Endothelial cell (in vitro differentiated cells): Measurements from ENCODE around the gene LRRC8B. TPM values are rescaled to one million over a fixed set of nuclear protein-coding genes. Genes with fewer than 3 reads are reported as not detected.

Source experiments
- DNase-seq: peaks from one replicate; pipeline ENCODE4 v3.0.0; 2021; ENCODE audit warnings: low spot score
- H3K27ac Mint-ChIP-seq: one replicate; pipeline ENCODE4 v1.8.0; 2021; ENCODE audit warnings: mixed read lengths, inconsistent platforms; ENCODE audit not compliant: unreplicated experiment
- H3K27me3 Mint-ChIP-seq: one replicate; pipeline ENCODE4 v1.8.0; 2021; ENCODE audit warnings: mild to moderate bottlenecking, moderate library complexity, mixed read lengths, inconsistent platforms; ENCODE audit not compliant: unreplicated experiment
- H3K36me3 Mint-ChIP-seq: one replicate; pipeline ENCODE4 v1.8.0; 2021; ENCODE audit warnings: mild to moderate bottlenecking, low read depth, mixed read lengths, inconsistent platforms; ENCODE audit not compliant: unreplicated experiment
- H3K4me1 Mint-ChIP-seq: one replicate; pipeline ENCODE4 v1.8.0; 2021; ENCODE audit warnings: mild to moderate bottlenecking, mixed read lengths, inconsistent platforms; ENCODE audit not compliant: unreplicated experiment
- H3K4me3 Mint-ChIP-seq: one replicate; pipeline ENCODE4 v1.8.0; 2021; ENCODE audit warnings: mild to moderate bottlenecking, mixed read lengths, inconsistent platforms; ENCODE audit not compliant: unreplicated experiment
- H3K9me3 Mint-ChIP-seq: one replicate; pipeline ENCODE4 v1.8.0; 2021; ENCODE audit warnings: mixed read lengths, inconsistent platforms; ENCODE audit not compliant: unreplicated experiment
- total RNA-seq: library from RNA; stranded (reverse); fragmentation: NEBNext Ultra II Directional; extraction: Animal tissue kit (Norgen Biotek cat#: 25700); gene quantifications from one replicate; pipeline ENCODE4 v1.2.1, GENCODE V29; 2021; ENCODE audit not compliant: unreplicated experiment
- TF ChIP-seq, protein P1 (sequence below): fragments of 200-600 bp; sonication (generic); IDR thresholded peaks from one replicate; pipeline ENCODE4 v1.5.0; 2021; ENCODE audit warnings: antibody characterized with exemption; ENCODE audit not compliant: unreplicated experiment

The LRRC8B gene
- total RNA-seq, 1 donor from 2014 or later: 14.5 TPM

- H3K27ac Mint-ChIP-seq: no peak overlapping the region
- DNase-seq: no peak
- TF ChIP-seq, protein P1, sequence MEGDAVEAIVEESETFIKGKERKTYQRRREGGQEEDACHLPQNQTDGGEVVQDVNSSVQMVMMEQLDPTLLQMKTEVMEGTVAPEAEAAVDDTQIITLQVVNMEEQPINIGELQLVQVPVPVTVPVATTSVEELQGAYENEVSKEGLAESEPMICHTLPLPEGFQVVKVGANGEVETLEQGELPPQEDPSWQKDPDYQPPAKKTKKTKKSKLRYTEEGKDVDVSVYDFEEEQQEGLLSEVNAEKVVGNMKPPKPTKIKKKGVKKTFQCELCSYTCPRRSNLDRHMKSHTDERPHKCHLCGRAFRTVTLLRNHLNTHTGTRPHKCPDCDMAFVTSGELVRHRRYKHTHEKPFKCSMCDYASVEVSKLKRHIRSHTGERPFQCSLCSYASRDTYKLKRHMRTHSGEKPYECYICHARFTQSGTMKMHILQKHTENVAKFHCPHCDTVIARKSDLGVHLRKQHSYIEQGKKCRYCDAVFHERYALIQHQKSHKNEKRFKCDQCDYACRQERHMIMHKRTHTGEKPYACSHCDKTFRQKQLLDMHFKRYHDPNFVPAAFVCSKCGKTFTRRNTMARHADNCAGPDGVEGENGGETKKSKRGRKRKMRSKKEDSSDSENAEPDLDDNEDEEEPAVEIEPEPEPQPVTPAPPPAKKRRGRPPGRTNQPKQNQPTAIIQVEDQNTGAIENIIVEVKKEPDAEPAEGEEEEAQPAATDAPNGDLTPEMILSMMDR: no peak
- peaks cover 3% of the 10 kb centered on the region for H3K36me3 Mint-ChIP-seq
- no peak overlapping the region for H3K4me3 Mint-ChIP-seq
- no peaks in the 10 kb centered on the region for H3K9me3 Mint-ChIP-seq
- peaks cover 19% of the 10 kb centered on the region for H3K4me1 Mint-ChIP-seq
- H3K27me3 Mint-ChIP-seq: no peaks in the 10 kb centered on the region
Observed at GRCh38 chr1:89548122-89548857, 23.7 kb downstream of the LRRC8B start.

- Mint-ChIP-seq H3K4me1 (peaks cover 14% of the 10 kb centered on the region), H3K4me3 (no peak overlapping the region), H3K9me3 (no peaks in the 10 kb centered on the region), H3K36me3 (peaks cover 3% of the 10 kb centered on the region), H3K27me3 (no peaks in the 10 kb centered on the region), H3K27ac (no peak overlapping the region)
- DNase-seq: no peak
- TF ChIP-seq, protein P1: no peak
Observed at GRCh38 chr1:89550995-89551394, 26.4 kb downstream of the LRRC8B start.

- Mint-ChIP-seq H3K4me3 (no peak overlapping the region), H3K27ac (no peak overlapping the region), H3K36me3 (peaks cover 3% of the 10 kb centered on the region), H3K27me3 (no peaks in the 10 kb centered on the region), H3K4me1 (peaks cover 16% of the 10 kb centered on the region), H3K9me3 (no peaks in the 10 kb centered on the region)
- no peak for DNase-seq
- TF ChIP-seq, protein P1: no peak
Observed at GRCh38 chr1:89552471-89553081, 27.9 kb downstream of the LRRC8B start.

- no peaks in the 10 kb centered on the region for H3K9me3 Mint-ChIP-seq
Observed at GRCh38 chr1:89553157-89553556, 28.5 kb downstream of the LRRC8B start.

More at GRCh38 chr1:89553157-89553556, 28.5 kb downstream of the LRRC8B start:
- TF ChIP-seq, protein P1: no peak
- H3K4me1 Mint-ChIP-seq: peaks cover 16% of the 10 kb centered on the region
- no peak for DNase-seq
- H3K4me3 Mint-ChIP-seq: no peak overlapping the region
- H3K36me3 Mint-ChIP-seq: peaks cover 9% of the 10 kb centered on the region
- no peaks in the 10 kb centered on the region for H3K27me3 Mint-ChIP-seq
- H3K27ac Mint-ChIP-seq: no peak overlapping the region
